Measurements from ENCODE around the gene TMEM243.

Gene TMEM243

DNA sequence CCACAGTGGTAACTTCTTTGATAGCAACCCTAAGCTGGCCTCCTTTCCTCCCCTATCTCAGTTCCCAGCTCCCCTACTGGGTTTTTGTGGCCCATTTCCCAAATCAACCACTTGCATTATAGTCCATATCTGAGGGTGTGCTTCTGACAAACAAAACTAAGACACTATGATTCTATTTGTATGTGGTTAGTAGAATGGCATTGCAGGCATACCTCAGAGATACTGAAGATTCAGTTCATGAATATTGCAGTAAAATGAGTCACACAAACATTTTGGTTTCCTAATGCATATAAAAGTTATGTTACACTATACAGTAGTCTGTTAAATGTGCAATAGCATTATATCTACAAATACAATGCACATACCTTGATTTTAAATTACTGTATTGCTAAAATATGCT is 15.4 kb upstream of the TMEM243 start:
- H3K4me3 ChIP-seq (ENCODE audit: low read depth, low read length), result no peak overlapping the region
- no peaks in the 10 kb centered on the region for H3K9me3 ChIP-seq
- peaks cover 3% of the 10 kb centered on the region; the same call in 1 of the 2 replicates for H3K4me1 ChIP-seq
- no peaks in the 10 kb centered on the region for H3K36me3 ChIP-seq
- TF ChIP-seq, protein P1, sequence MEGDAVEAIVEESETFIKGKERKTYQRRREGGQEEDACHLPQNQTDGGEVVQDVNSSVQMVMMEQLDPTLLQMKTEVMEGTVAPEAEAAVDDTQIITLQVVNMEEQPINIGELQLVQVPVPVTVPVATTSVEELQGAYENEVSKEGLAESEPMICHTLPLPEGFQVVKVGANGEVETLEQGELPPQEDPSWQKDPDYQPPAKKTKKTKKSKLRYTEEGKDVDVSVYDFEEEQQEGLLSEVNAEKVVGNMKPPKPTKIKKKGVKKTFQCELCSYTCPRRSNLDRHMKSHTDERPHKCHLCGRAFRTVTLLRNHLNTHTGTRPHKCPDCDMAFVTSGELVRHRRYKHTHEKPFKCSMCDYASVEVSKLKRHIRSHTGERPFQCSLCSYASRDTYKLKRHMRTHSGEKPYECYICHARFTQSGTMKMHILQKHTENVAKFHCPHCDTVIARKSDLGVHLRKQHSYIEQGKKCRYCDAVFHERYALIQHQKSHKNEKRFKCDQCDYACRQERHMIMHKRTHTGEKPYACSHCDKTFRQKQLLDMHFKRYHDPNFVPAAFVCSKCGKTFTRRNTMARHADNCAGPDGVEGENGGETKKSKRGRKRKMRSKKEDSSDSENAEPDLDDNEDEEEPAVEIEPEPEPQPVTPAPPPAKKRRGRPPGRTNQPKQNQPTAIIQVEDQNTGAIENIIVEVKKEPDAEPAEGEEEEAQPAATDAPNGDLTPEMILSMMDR (IDR thresholded peaks at IDR 0.05; ENCODE audit: low read depth, low read length), result no peak
- H3K27me3 ChIP-seq, result peaks cover 8% of the 10 kb centered on the region; the same call in 1 of the 2 replicates
- DNase-seq, result no peak

DNA sequence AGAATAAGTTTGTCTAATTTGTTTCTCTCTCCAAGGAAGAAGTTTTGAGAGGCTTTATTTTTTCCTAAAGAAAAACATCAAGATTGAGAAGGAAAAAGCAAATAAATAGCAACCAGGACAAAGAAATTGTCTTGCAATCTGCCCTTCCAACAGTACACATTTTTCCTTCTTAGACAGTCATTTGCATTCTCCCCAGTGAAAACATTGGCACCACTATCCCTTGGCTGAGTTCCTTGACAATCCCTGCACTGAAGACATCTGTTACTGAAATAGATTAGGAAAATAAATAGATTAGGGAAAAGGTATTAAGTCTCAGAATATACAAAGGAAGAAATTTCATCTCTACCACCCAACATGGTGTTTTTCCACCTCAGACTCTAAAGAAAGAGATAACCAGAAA is 12.2 kb upstream of the TMEM243 start:
- Histone ChIP-seq H3K4me1 (peaks cover 3% of the 10 kb centered on the region; the same call in 1 of the 2 replicates), H3K36me3 (no peaks in the 10 kb centered on the region), H3K4me3 (ENCODE audit: low read depth, low read length) (no peak overlapping the region), H3K27me3 (no peaks in the 10 kb centered on the region), H3K9me3 (no peaks in the 10 kb centered on the region)
- TF ChIP-seq, protein P1 (IDR thresholded peaks at IDR 0.05; ENCODE audit: low read depth, low read length), result no peak
- DNase-seq, result no peak

DNA sequence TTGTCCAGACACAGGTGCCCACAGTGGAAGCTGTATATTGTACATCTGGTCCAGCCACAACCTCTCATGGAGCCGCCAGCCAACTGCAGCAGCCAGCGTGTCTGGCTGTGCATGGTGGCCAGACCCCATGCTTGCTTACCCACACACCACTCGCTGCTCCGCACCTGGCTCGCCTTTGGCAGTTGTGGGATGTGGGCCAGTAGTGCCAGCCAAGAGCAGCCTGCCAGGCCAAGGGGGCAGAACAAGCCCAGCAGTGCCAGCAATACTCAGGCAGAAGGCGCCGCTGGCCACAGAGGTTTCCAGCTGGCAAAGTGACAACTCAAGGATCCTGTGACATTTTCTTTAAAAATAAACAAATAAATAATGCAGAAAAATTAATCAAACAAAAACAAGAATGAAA is 11.7 kb upstream of the TMEM243 start:
- Histone ChIP-seq H3K27me3 (no peaks in the 10 kb centered on the region), H3K4me3 (ENCODE audit: low read depth, low read length) (no peak overlapping the region), H3K36me3 (no peaks in the 10 kb centered on the region), H3K4me1 (no peaks in the 10 kb centered on the region; the same call in 1 of the 2 replicates), H3K9me3 (no peaks in the 10 kb centered on the region)
- DNase-seq, result peak; percentile 20
- TF ChIP-seq, protein P1 (IDR thresholded peaks at IDR 0.05; ENCODE audit: low read depth, low read length), result no peak

DNA sequence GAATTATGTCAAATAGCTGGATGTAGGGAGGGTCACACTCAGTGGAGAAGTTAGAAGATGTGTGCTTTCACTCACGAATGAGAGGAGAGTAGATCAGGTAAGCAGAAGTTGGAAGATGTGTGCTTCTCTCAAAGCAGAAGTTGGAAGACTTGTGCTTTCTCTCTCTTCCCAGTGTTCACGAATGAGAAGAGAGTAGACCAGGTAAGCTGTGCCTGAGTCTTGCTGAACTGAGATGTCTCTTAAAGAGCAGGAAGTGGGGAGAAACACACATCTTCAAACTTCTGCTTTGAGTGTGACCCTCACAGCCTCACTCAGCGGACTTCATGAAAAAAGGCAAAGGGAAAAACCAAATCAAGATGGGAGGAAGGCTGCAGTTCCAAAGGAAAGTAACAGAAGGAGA is 7.0 kb upstream of the TMEM243 start:
- Histone ChIP-seq H3K36me3 (no peaks in the 10 kb centered on the region), H3K27me3 (no peaks in the 10 kb centered on the region), H3K4me1 (no peaks in the 10 kb centered on the region; the same call in 1 of the 2 replicates), H3K4me3 (ENCODE audit: low read depth, low read length) (no peak overlapping the region), H3K9me3 (no peaks in the 10 kb centered on the region)
- TF ChIP-seq, protein P1 (IDR thresholded peaks at IDR 0.05; ENCODE audit: low read depth, low read length), result no peak
- DNase-seq, result no peak

DNA sequence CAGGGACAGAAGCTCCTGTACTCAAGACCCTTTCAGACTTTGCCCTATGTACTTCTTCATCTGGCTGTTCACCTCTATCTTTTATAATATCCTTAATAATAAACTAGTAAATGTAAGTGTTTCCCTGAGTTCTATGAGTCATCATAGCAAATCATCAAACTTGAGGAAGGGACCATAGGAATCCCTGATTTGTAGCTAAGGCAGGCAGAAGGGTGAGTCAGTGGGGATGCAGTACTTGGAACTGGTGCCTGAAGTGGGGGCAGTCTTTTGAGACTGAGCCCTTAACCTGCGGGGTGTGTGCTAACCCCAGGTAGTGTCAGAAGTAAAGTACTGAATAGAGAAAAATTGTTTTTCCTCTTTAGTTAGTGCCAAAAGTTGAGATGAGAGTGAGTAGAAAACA is 6.2 kb upstream of the TMEM243 start:
- Histone ChIP-seq H3K36me3 (no peaks in the 10 kb centered on the region), H3K27me3 (no peaks in the 10 kb centered on the region), H3K4me1 (no peaks in the 10 kb centered on the region), H3K9me3 (no peaks in the 10 kb centered on the region), H3K4me3 (ENCODE audit: low read depth, low read length) (no peak overlapping the region)
- DNase-seq, result no peak
- TF ChIP-seq, protein P1 (IDR thresholded peaks at IDR 0.05; ENCODE audit: low read depth, low read length), result no peak

DNA sequence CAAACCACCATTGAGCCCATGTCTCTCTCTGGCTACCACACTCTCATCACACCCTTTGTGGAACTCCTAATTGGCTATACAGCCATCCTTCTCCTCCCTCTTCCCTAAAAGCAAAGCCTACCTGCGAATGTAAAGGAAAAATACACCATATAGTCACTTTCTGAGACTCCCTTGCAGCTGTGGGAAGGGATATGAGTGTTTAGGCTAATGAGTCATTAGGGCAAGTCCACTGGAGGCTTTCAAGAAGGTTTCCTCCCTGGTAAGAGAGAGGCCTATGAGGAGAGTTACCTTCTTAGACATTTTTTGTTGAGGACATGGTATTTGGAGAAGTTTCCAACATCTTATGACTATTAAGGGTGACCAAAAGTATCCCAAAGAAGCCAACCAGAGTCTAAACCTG is 4.1 kb upstream of the TMEM243 start:
- Histone ChIP-seq H3K27me3 (no peaks in the 10 kb centered on the region), H3K36me3 (no peaks in the 10 kb centered on the region), H3K4me3 (ENCODE audit: low read depth, low read length) (no peak overlapping the region), H3K9me3 (no peaks in the 10 kb centered on the region; the same call in 1 of the 2 replicates), H3K4me1 (no peaks in the 10 kb centered on the region)
- no peak for DNase-seq
- TF ChIP-seq, protein P1 (IDR thresholded peaks at IDR 0.05; ENCODE audit: low read depth, low read length), result no peak

All from BE2C (cell line).